PC-9 (cell line): ENCODE results near the gene UGGT2. TPM values are rescaled to one million over a fixed set of nuclear protein-coding genes. Genes with fewer than 3 reads are reported as not detected.
A peak's percentile ranks its signal among the peaks of the same experiment; 100 is the strongest.

Source experiments
- BruUV-seq: library from RNA; stranded (reverse); fragments of 400-500 nt; replicated peaks from 2 replicates; lab custom pipeline; 2021; lab: Mats Ljungman, UMichigan
- CTCF ChIA-PET: fragments of 300-600 bp; sonication (Branson Sonifier 250); formaldehyde crosslinking; loops from one replicate; lab custom pipeline; 2022; ENCODE audit warnings: antibody characterized with exemption; lab: Charles Lee
- POLR2A ChIA-PET: fragments of 300-600 bp; sonication (Branson Sonifier 250); formaldehyde crosslinking; loops from one replicate; lab custom pipeline; 2022; ENCODE audit warnings: antibody characterized with exemption; ENCODE audit not compliant: unreplicated experiment; lab: Charles Lee
- DNase-seq, 2 experiments: peaks; one replicate each; pipeline versions ENCODE4 v3.0.0 to v3.0.0-alpha.2; 2015 to 2022; ENCODE audit warnings: mixed read lengths in 1 of 2
- H2AFZ ChIP-seq: fragments of 200-600 bp; sonication (generic); 2 replicates; pipeline ENCODE4 v1.8.1; 2017; ENCODE audit warnings: antibody characterized with exemption
- H3F3A ChIP-seq: fragments of 200-600 bp; sonication (generic); 2 replicates; pipeline ENCODE4 v1.8.1; 2017; ENCODE audit warnings: antibody characterized with exemption, mild to moderate bottlenecking, low read depth; ENCODE audit not compliant: insufficient read depth
- H3K27ac ChIP-seq: fragments of 200-600 bp; sonication (generic); 2 replicates; pipeline ENCODE4 v1.6.1; 2016; ENCODE audit warnings: mixed run types
- H3K27me3 ChIP-seq: fragments of 200-600 bp; sonication (generic); 2 replicates; pipeline ENCODE4 v1.6.1; 2016; ENCODE audit warnings: low read depth, mixed run types; ENCODE audit not compliant: insufficient read depth
- H3K36me3 ChIP-seq: fragments of 200-600 bp; sonication (generic); 2 replicates; pipeline ENCODE4 v1.6.1; 2016; ENCODE audit warnings: low read depth, mixed run types
- H3K4me1 ChIP-seq: fragments of 200-600 bp; sonication (generic); replicated peaks from 2 replicates; pipeline ENCODE4 v1.6.1; 2016; ENCODE audit warnings: mixed run types; ENCODE audit not compliant: insufficient read depth
- H3K4me2 ChIP-seq: fragments of 200-600 bp; sonication (generic); 2 replicates; pipeline ENCODE4 v1.6.1; 2017; ENCODE audit warnings: mixed run types
- H3K4me3 ChIP-seq: fragments of 200-600 bp; sonication (generic); 2 replicates; pipeline ENCODE4 v1.6.1; 2016; ENCODE audit warnings: mixed run types
- H3K79me2 ChIP-seq: fragments of 200-600 bp; sonication (generic); 2 replicates; pipeline ENCODE4 v1.6.1; 2017; ENCODE audit warnings: low read depth, mixed run types
- H3K9me2 ChIP-seq: fragments of 200-600 bp; sonication (generic); 2 replicates; pipeline ENCODE4 v1.8.1; 2017; ENCODE audit warnings: mild to moderate bottlenecking; ENCODE audit not compliant: insufficient read depth
- H3K9me3 ChIP-seq: fragments of 200-600 bp; sonication (generic); 2 replicates; pipeline ENCODE4 v1.8.1; 2016; ENCODE audit warnings: low read depth; ENCODE audit not compliant: insufficient read depth
- H4K20me1 ChIP-seq: fragments of 200-600 bp; sonication (generic); 2 replicates; pipeline ENCODE4 v1.8.1; 2017; ENCODE audit not compliant: insufficient read depth
- EZH2 ChIP-seq: fragments of 200-600 bp; sonication (generic); IDR thresholded peaks from 2 replicates; pipeline ENCODE4 v1.8.0; 2017; ENCODE audit warnings: antibody characterized with exemption, low read depth
- intact Hi-C: fragments of 100-400 bp; cut with micrococcal nuclease; formaldehyde crosslinking; loops from one replicate; pipeline ENCODE4 v1.10.0; 2022; ENCODE audit not compliant: unreplicated experiment
- total RNA-seq: library from RNA; stranded (reverse); gene quantifications from 2 replicates; pipeline ENCODE4 v1.2.3, GENCODE V29; 2021
- TF ChIP-seq, protein P1 (sequence below): fragments of 200-600 bp; sonication (generic); conservative IDR thresholded peaks from 2 replicates; pipeline ENCODE4 v1.6.1; 2017; ENCODE audit warnings: mixed run types, antibody characterized with exemption, mild to moderate bottlenecking, moderate library complexity

Gene UGGT2
- total RNA-seq, 1 experiment from 2014 or later: 27.5 TPM

GRCh38 chr13:96036515-96036914 is 16.7 kb downstream of the UGGT2 start:
- H3K9me3 ChIP-seq: no peaks in the 10 kb centered on the region
- peak overlapping the region; percentile 26 for H3K4me2 ChIP-seq
- H3K27ac ChIP-seq: no peak overlapping the region
- no peaks in the 10 kb centered on the region for H3K9me2 ChIP-seq
- intact Hi-C loops: no loop called here
- no peak overlapping the region for H3K4me3 ChIP-seq
- no peaks in the 10 kb centered on the region for H3F3A ChIP-seq
- H3K36me3 ChIP-seq: no peaks in the 10 kb centered on the region
- ChIA-PET CTCF (no interaction called here), POLR2A (no interaction called here)
- BruUV-seq: no TSS peak
- H3K4me1 ChIP-seq: peaks cover 13% of the 10 kb centered on the region
- DNase-seq: peak in 1 of 2 experiments; percentile 71
- H2AFZ ChIP-seq: no peak overlapping the region
- H3K79me2 ChIP-seq: peaks cover 61% of the 10 kb centered on the region
- H4K20me1 ChIP-seq: no peaks in the 10 kb centered on the region; the same call in 1 of the 2 replicates
- TF ChIP-seq EZH2: no peak
- TF ChIP-seq, protein P1, sequence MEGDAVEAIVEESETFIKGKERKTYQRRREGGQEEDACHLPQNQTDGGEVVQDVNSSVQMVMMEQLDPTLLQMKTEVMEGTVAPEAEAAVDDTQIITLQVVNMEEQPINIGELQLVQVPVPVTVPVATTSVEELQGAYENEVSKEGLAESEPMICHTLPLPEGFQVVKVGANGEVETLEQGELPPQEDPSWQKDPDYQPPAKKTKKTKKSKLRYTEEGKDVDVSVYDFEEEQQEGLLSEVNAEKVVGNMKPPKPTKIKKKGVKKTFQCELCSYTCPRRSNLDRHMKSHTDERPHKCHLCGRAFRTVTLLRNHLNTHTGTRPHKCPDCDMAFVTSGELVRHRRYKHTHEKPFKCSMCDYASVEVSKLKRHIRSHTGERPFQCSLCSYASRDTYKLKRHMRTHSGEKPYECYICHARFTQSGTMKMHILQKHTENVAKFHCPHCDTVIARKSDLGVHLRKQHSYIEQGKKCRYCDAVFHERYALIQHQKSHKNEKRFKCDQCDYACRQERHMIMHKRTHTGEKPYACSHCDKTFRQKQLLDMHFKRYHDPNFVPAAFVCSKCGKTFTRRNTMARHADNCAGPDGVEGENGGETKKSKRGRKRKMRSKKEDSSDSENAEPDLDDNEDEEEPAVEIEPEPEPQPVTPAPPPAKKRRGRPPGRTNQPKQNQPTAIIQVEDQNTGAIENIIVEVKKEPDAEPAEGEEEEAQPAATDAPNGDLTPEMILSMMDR: no peak
- H3K27me3 ChIP-seq: no peaks in the 10 kb centered on the region

DNA sequence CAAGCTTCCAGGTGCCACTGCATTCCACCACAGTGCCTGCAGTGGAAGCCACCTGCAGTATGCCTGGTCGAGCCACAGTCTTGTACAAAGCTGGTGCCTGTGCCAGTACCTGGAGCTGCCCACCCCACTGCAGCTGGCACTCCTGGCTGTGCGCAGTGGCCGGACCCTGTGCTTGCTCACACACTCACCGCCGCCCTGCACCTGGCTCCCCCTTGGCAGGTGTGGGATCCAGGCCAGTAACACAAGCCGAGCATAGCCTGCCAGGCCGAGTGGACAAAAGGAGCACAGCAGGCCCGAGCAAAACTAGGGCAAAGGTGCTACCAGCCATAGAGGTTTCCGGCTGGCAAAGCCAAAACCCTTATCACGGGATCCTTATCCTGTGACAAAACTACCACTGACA is 18.5 kb downstream of the UGGT2 start:
- intact Hi-C loops: no loop called here
- Histone ChIP-seq H3F3A (no peaks in the 10 kb centered on the region), H3K4me1 (peaks cover 13% of the 10 kb centered on the region), H3K36me3 (no peaks in the 10 kb centered on the region), H4K20me1 (no peaks in the 10 kb centered on the region; the same call in 1 of the 2 replicates), H2AFZ (no peak overlapping the region), H3K9me2 (no peaks in the 10 kb centered on the region), H3K9me3 (no peaks in the 10 kb centered on the region), H3K4me2 (no peak overlapping the region), H3K4me3 (no peak overlapping the region), H3K79me2 (peaks cover 52% of the 10 kb centered on the region), H3K27ac (no peak overlapping the region), H3K27me3 (no peaks in the 10 kb centered on the region)
- CTCF ChIA-PET: no interaction called here
- POLR2A ChIA-PET: no interaction called here
- no peak for TF ChIP-seq EZH2
- no TSS peak for BruUV-seq
- DNase-seq: no peak

GRCh38 chr13:96033220-96034015 is 19.8 kb downstream of the UGGT2 start:
- Histone ChIP-seq H3K36me3 (no peaks in the 10 kb centered on the region), H3K4me1 (peaks cover 13% of the 10 kb centered on the region), H3K27ac (no peak overlapping the region), H3K9me2 (no peaks in the 10 kb centered on the region), H4K20me1 (no peaks in the 10 kb centered on the region; the same call in 1 of the 2 replicates), H3K4me2 (no peak overlapping the region), H3K9me3 (no peaks in the 10 kb centered on the region), H3K79me2 (peaks cover 45% of the 10 kb centered on the region), H3K27me3 (no peaks in the 10 kb centered on the region), H3K4me3 (no peak overlapping the region), H3F3A (no peaks in the 10 kb centered on the region), H2AFZ (no peak overlapping the region)
- intact Hi-C loops: no loop called here
- BruUV-seq: no TSS peak
- ChIA-PET CTCF (no interaction called here), POLR2A (no interaction called here)
- no peak for TF ChIP-seq EZH2
- TF ChIP-seq, protein P1: no peak
- DNase-seq: no peak
